Stomach (tissue), 4 donors: ENCODE results near the gene CCL17.

Experiments used
- EP300 ChIP-seq: sonication (generic); formaldehyde crosslinking; IDR thresholded peaks from one replicate; pipeline ENCODE4 v1.6.1; 2017; ENCODE audit warnings: antibody characterized with exemption
- TF ChIP-seq, protein P1 (sequence below), 7 experiments: fragments of 450-650 bp in 4 of 7; fragments of 200-600 bp in 3 of 7; sonication (generic) in 3 of 7; IDR thresholded peaks; one replicate each; pipeline ENCODE4 v1.5.1; 2016 to 2019; ENCODE audit warnings: antibody characterized with exemption in 7 of 7, control low read depth in 2 of 7, mild to moderate bottlenecking in 1 of 7

DNA sequence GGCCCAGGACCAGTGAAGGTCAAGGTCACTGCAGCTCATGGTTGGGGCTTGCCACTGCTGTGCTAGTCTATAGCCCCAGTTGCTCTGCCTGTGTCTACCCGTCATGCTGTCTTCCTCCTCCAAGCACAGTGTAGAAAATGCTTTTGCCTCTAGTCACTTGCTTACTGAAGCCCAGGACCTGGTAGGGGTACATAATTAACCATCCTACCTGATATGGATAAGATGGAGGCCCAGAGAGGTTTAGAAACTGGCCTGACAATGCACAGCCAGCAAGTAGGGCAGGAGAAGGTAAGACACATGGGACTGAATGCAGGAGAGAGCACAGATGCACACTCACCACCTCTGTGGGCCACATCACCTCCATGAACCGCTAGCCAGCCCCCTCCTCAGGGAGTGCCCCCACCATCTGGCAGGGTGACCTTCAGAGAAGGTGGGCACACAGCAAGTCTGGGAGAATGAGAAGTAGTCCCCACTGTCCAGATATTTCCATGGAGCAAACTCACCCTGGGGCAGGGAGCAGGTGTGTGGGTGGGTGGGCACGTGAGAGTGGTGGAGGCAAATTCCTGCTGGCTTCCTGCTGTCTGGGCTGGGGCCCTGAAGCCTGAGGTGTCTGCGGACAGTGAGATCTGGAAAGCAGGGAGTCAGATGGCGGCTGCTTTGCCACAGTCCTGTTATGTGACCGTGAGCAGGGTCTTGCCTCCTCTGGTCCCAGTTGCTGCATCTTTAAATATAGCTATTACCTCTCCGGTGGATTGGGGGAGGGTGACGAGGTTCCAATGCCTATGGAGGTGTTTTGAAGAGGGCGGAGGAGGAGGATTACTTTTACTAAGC lies 31.2 kb upstream of the CCL17 start:
- TF ChIP-seq, protein P1, sequence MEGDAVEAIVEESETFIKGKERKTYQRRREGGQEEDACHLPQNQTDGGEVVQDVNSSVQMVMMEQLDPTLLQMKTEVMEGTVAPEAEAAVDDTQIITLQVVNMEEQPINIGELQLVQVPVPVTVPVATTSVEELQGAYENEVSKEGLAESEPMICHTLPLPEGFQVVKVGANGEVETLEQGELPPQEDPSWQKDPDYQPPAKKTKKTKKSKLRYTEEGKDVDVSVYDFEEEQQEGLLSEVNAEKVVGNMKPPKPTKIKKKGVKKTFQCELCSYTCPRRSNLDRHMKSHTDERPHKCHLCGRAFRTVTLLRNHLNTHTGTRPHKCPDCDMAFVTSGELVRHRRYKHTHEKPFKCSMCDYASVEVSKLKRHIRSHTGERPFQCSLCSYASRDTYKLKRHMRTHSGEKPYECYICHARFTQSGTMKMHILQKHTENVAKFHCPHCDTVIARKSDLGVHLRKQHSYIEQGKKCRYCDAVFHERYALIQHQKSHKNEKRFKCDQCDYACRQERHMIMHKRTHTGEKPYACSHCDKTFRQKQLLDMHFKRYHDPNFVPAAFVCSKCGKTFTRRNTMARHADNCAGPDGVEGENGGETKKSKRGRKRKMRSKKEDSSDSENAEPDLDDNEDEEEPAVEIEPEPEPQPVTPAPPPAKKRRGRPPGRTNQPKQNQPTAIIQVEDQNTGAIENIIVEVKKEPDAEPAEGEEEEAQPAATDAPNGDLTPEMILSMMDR (IDR thresholded peaks at IDR 0.05), result no peak
- TF ChIP-seq EP300, result no peak
